Pancreas (tissue), 10 donors: ENCODE results near the gene MED8. TPM values are rescaled to one million over a fixed set of nuclear protein-coding genes. Genes with fewer than 3 reads are reported as not detected.
"Not testable (repeated sequence)": the region's sequence is repeated elsewhere in the genome, so short reads cannot be mapped to it uniquely, and the experiment has no call there.

Experiments used
- ATAC-seq, 4 donors: fragments of 200-7000 bp; cut with Tn5 transposase; one replicate each; pipeline versions ENCODE4 v1.8.0 to v1.9.1; 2020; ENCODE audit warnings: mild to moderate bottlenecking in 4 of 4, moderate library complexity in 4 of 4
- DNase-seq, 6 donors: peaks; one replicate each; pipeline ENCODE4 v3.0.0-alpha.2; 2020
- FAIRE-seq: peaks from 2 replicates; lab custom pipeline; 2012; peaks lifted over from hg19 to GRCh38; lab: Jason Lieb, UNC
- H3K27ac ChIP-seq, 4 donors: fragments of 200-600 bp; sonication (generic); 1 replicate in 3 of 4; 2 replicates in 1 of 4; pipeline versions ENCODE4 v1.5.0 to v1.8.0; 2020
- H3K27me3 ChIP-seq, 4 donors: fragments of 200-600 bp; one replicate each; pipeline ENCODE4 v1.8.0; 2021
- H3K36me3 ChIP-seq, 3 donors: fragments of 200-600 bp; sonication (generic) in 1 of 3; one replicate each; pipeline versions ENCODE4 v1.5.0 to v1.8.0; 2020 to 2021
- H3K4me1 ChIP-seq, 3 donors: fragments of 200-600 bp; one replicate each; pipeline ENCODE4 v1.8.0; 2021
- H3K4me3 ChIP-seq, 4 donors: fragments of 200-600 bp; sonication (generic) in 2 of 4; one replicate each; pipeline versions ENCODE4 v1.5.0 to v1.8.0; 2020 to 2021
- H3K9me3 ChIP-seq, 4 donors: fragments of 200-600 bp; one replicate each; pipeline ENCODE4 v1.8.0; 2021
- WGBS, 2 donors: extraction: QIAGEN DNeasy Blood & Tissue Kit; methylation state at CpG; one replicate each; pipeline ENCODE4 v1.1.7; 2013; 5-methylcytosine and 5-hydroxymethylcytosine counted together
- intact Hi-C, 3 donors: fragments of 100-400 bp; cut with DNase I; formaldehyde crosslinking; loops; one replicate each; pipeline versions ENCODE4 v1.11.1 to v1.14.2; 2022
- polyA plus RNA-seq, 2 donors: library from polyadenylated mRNA; stranded (reverse); fragments of 200-250 nt; gene quantifications; one replicate each; pipeline ENCODE4 v1.2.3, GENCODE V29; 2013
- total RNA-seq, 6 donors: library from RNA; stranded (reverse); fragmentation: NEBNext Ultra II Directional in 4 of 6; extraction: Animal tissue kit (Norgen Biotek cat#: 25700) in 4 of 6; gene quantifications; one replicate each; pipeline versions ENCODE4 v1.2.1 to v1.2.4, GENCODE V29; 2021 to 2023
- TF ChIP-seq, protein P1 (sequence below), 4 donors: fragments of 200-600 bp; sonication (generic) in 3 of 4; IDR thresholded peaks; one replicate each; pipeline versions ENCODE4 v1.5.0 to v1.8.0; 2021; ENCODE audit warnings: antibody characterized with exemption in 4 of 4
- donor health status: healthy with polysubstance abuse.
- donor health status: DM: no; HTN: no; CAD: no; lungs with moderate emphysema.
- donor health status: DM: no; HTN: no; CAD: no.
- donor health status: control.
- donor health status: control.
- donor health status: Bipolar disorder and iron deficiency.
- donor health status: DM: yes; HTN: yes; CAD: no.
- donor health status: DM: no; HTN: no; CAD: no.
- donor health status: DM: no; HTN: no; CAD: no.
- donor health status: DM: yes; HTN: yes; CAD: no.

MED8 gene
- total and polyA plus RNA-seq, 8 donors, result 13.5 to 24.8 (median 16.6) TPM

DNA sequence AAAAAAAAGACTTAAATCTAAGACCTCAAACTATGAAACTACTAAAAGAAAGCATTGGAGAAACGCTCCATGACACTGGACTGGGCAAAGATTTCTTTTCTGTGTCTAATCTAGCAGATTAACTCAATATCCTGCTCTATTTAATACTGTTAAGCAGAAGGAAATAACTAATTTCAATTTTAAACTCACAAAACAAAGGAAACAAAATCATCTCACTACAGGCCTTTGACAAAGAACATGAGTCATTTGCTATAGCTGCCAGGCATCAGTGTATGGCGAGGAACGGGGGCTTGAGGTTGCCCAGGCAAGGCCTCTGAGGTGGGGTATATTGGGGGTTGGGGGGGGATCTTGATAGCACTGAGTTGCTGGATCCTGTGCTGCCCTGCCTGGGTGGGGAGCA, 21.0 kb upstream of the MED8 start:
- no peak for DNase-seq
- Histone ChIP-seq H3K9me3 (no peaks in the 10 kb centered on the region), H3K4me3 (no peak overlapping the region), H3K36me3 (peaks cover 0 to 15% (median 1%) of the 10 kb centered on the region in 3 donors), H3K27ac (no peak overlapping the region), H3K4me1 (no peaks in the 10 kb centered on the region), H3K27me3 (no peaks in the 10 kb centered on the region)
- intact Hi-C loops, result no loop called here
- no peak for FAIRE-seq
- TF ChIP-seq, protein P1, sequence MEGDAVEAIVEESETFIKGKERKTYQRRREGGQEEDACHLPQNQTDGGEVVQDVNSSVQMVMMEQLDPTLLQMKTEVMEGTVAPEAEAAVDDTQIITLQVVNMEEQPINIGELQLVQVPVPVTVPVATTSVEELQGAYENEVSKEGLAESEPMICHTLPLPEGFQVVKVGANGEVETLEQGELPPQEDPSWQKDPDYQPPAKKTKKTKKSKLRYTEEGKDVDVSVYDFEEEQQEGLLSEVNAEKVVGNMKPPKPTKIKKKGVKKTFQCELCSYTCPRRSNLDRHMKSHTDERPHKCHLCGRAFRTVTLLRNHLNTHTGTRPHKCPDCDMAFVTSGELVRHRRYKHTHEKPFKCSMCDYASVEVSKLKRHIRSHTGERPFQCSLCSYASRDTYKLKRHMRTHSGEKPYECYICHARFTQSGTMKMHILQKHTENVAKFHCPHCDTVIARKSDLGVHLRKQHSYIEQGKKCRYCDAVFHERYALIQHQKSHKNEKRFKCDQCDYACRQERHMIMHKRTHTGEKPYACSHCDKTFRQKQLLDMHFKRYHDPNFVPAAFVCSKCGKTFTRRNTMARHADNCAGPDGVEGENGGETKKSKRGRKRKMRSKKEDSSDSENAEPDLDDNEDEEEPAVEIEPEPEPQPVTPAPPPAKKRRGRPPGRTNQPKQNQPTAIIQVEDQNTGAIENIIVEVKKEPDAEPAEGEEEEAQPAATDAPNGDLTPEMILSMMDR (IDR thresholded peaks at IDR 0.05), result no peak
- 88 to 97% methylated on average over 3 of the region's 3 CpGs for WGBS, 2 donors
- no peak for ATAC-seq

GRCh38 chr1:43405876-43406234, 16.3 kb upstream of the MED8 start:
- DNase-seq, result no peak
- TF ChIP-seq, protein P1 (IDR thresholded peaks at IDR 0.05), result no peak
- Histone ChIP-seq H3K9me3 (no peaks in the 10 kb centered on the region), H3K4me3 (no peak overlapping the region), H3K27ac (no peak overlapping the region), H3K36me3 (peaks cover 0 to 25% (median 7%) of the 10 kb centered on the region in 3 donors), H3K4me1 (no peaks in the 10 kb centered on the region), H3K27me3 (no peaks in the 10 kb centered on the region)
- ATAC-seq, result no peak
- intact Hi-C loops, result no loop called here
- FAIRE-seq, result no peak
- WGBS, 2 donors, result 85 to 89% methylated on average over 2 of the region's 2 CpGs

DNA sequence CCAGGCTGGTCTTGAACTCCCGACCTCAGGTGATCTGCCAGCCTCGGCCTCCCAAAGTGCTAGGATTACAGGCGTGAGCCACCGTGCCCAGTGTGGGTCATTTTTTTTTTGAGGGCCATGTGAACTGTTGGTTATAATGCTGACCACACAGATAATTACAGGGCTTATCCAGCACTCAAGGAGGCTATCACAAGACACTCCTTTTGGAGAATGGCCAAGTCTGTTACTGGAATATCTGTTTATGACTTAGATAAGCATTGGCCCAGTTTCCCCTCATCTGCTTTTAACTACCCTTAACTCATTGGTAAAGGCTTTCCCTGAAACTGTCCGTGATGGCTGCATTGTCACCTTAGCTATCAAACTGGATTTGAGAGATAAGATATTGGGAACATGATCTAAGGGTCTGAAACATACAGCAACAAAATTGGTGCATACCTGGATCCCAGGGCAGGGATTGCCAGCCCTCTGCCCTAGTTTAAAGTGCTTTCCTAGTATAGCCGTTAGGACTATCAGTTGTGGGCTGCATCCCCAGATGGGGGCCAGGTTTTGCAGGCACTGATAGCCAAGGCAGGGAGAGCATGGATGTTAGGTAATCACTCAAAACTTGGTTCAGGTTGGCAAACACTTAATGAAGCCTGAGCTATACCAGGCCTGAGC, 15.7 kb upstream of the MED8 start:
- peaks cover 0 to 25% (median 7%) of the 10 kb centered on the region in 3 donors for H3K36me3 ChIP-seq
- DNase-seq (no peak), ATAC-seq (peak in 1 of 4 donors; percentile 14), FAIRE-seq (no peak)
- 87% methylated on average over 6 of the region's 6 CpGs for WGBS, 2 donors
- no peaks in the 10 kb centered on the region for H3K4me1 ChIP-seq
- H3K27me3 ChIP-seq, result no peaks in the 10 kb centered on the region
- no peak overlapping the region for H3K4me3 ChIP-seq
- H3K9me3 ChIP-seq, result no peaks in the 10 kb centered on the region
- H3K27ac ChIP-seq, result no peak overlapping the region
- intact Hi-C loops, result no loop called here
- TF ChIP-seq, protein P1 (IDR thresholded peaks at IDR 0.05), result no peak

GRCh38 chr1:43404353-43404752, 14.8 kb upstream of the MED8 start:
- no peak overlapping the region for H3K4me3 ChIP-seq
- no peaks in the 10 kb centered on the region for H3K9me3 ChIP-seq
- 95% methylated on average over 6 of the region's 6 CpGs for WGBS, 2 donors
- no peak for DNase-seq
- H3K27me3 ChIP-seq, result no peaks in the 10 kb centered on the region
- no peak for ATAC-seq
- H3K27ac ChIP-seq, result no peak overlapping the region
- H3K36me3 ChIP-seq, result peaks cover 0 to 25% (median 7%) of the 10 kb centered on the region in 3 donors
- H3K4me1 ChIP-seq, result no peaks in the 10 kb centered on the region
- FAIRE-seq, result no peak
- intact Hi-C loops, result no loop called here
- TF ChIP-seq, protein P1 (IDR thresholded peaks at IDR 0.05), result no peak

- intact Hi-C loops, result no loop called here
- H3K9me3 ChIP-seq, result no peaks in the 10 kb centered on the region
- no peak overlapping the region for H3K27ac ChIP-seq
- peaks cover 0 to 25% (median 7%) of the 10 kb centered on the region in 3 donors for H3K36me3 ChIP-seq
- no peaks in the 10 kb centered on the region for H3K27me3 ChIP-seq
- TF ChIP-seq, protein P1 (IDR thresholded peaks at IDR 0.05), result no peak
- 74% methylated on average over 6 of the region's 6 CpGs for WGBS, 2 donors
- H3K4me1 ChIP-seq, result no peaks in the 10 kb centered on the region
- ATAC-seq (no peak), FAIRE-seq (no peak), DNase-seq (no peak)
- no peak overlapping the region for H3K4me3 ChIP-seq
Measured at GRCh38 chr1:43402089-43402865, 12.7 kb upstream of the MED8 start.

DNA sequence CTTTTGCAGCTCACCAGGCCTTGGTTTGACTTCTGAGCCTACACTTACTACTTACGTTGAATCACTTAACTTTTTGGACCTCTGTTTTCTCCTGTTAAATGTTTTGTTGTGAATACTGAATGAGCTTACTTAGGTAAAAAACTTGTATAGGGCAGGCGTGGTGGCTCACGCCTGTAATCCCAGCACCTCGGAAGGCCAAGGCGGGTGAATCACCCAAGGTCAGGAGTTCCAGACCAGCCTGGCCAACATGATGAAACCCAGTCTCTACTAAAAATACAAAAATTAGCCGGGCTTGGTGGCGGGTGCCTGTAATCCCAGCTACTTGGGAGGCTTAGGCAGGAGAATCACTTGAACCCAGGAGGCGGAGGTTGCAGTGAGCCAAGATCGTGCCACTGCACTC, 10.8 kb upstream of the MED8 start:
- DNase-seq, ATAC-seq, H3K9me3 ChIP-seq, intact Hi-C loops, H3K4me3 ChIP-seq, H3K4me1 ChIP-seq, H3K27me3 ChIP-seq, H3K27ac ChIP-seq, FAIRE-seq: not testable (repeated sequence)
- peaks cover 0 to 12% (median 7%) of the 10 kb centered on the region in 3 donors for H3K36me3 ChIP-seq
- 94 to 95% methylated on average over 9 of the region's 9 CpGs for WGBS, 2 donors
